Measurements from ENCODE around the gene FRAS1. TPM values are rescaled to one million over a fixed set of nuclear protein-coding genes. Genes with fewer than 3 reads are reported as not detected.

The FRAS1 gene
- total and polyA plus RNA-seq, 4 donors, result 0.08 to 1.4 (median 0.87) TPM; not detected in 1

- Histone ChIP-seq H3K27me3 (ENCODE audit: control insufficient read depth in 1 of 2, insufficient read depth in 2 of 2, low read length in 1 of 2) (no peaks in the 10 kb centered on the region), H3K4me3 (ENCODE audit: low read length in 2 of 2) (no peak overlapping the region), H3K4me1 (ENCODE audit: control insufficient read depth in 1 of 2, insufficient read depth in 2 of 2, low read length in 2 of 2) (no peaks in the 10 kb centered on the region), H3K36me3 (ENCODE audit: control insufficient read depth in 1 of 2, insufficient read depth in 2 of 2, low read length in 1 of 2) (no peaks in the 10 kb centered on the region), H3K27ac (ENCODE audit: low read depth in 1 of 2, low read length in 2 of 2) (no peak overlapping the region), H3K9me3 (ENCODE audit: control insufficient read depth, low read length) (no peaks in the 10 kb centered on the region)
- intact Hi-C loops (cut with DNase I), result no loop called here
- DNase-seq, result no peak
- 87 to 93% methylated on average over 2 of the region's 2 CpGs for WGBS, 2 donors
- ATAC-seq (ENCODE audit: low FRiP score), result no peak
Measured at GRCh38 chr4:78417603-78418002, 360.5 kb downstream of the FRAS1 start.

- ATAC-seq (ENCODE audit: low FRiP score) (no peak), DNase-seq (no peak)
- Histone ChIP-seq H3K36me3 (ENCODE audit: control insufficient read depth in 1 of 2, insufficient read depth in 2 of 2, low read length in 1 of 2) (no peaks in the 10 kb centered on the region), H3K4me3 (ENCODE audit: low read length in 2 of 2) (no peak overlapping the region), H3K27ac (ENCODE audit: low read depth in 1 of 2, low read length in 2 of 2) (no peak overlapping the region), H3K9me3 (ENCODE audit: control insufficient read depth, low read length) (no peaks in the 10 kb centered on the region), H3K27me3 (ENCODE audit: control insufficient read depth in 1 of 2, insufficient read depth in 2 of 2, low read length in 1 of 2) (no peaks in the 10 kb centered on the region), H3K4me1 (ENCODE audit: control insufficient read depth in 1 of 2, insufficient read depth in 2 of 2, low read length in 2 of 2) (no peaks in the 10 kb centered on the region)
- whole genome bisulfite sequencing, 2 donors, result 81 to 84% methylated on average over 6 of the region's 6 CpGs
- intact Hi-C loops (cut with DNase I), result no loop called here
Measured at GRCh38 chr4:78418406-78418805, 361.3 kb downstream of the FRAS1 start.

GRCh38 chr4:78423790-78424189 is 366.7 kb downstream of the FRAS1 start:
- Histone ChIP-seq H3K36me3 (ENCODE audit: control insufficient read depth in 1 of 2, insufficient read depth in 2 of 2, low read length in 1 of 2) (no peaks in the 10 kb centered on the region), H3K4me3 (ENCODE audit: low read length in 2 of 2) (no peak overlapping the region), H3K9me3 (ENCODE audit: control insufficient read depth, low read length) (no peaks in the 10 kb centered on the region), H3K27ac (ENCODE audit: low read depth in 1 of 2, low read length in 2 of 2) (no peak overlapping the region), H3K27me3 (ENCODE audit: control insufficient read depth in 1 of 2, insufficient read depth in 2 of 2, low read length in 1 of 2) (no peaks in the 10 kb centered on the region), H3K4me1 (ENCODE audit: control insufficient read depth in 1 of 2, insufficient read depth in 2 of 2, low read length in 2 of 2) (no peaks in the 10 kb centered on the region)
- no peak for DNase-seq
- intact Hi-C loops (cut with DNase I), result no loop called here
- WGBS, 2 donors, result 90 to 93% methylated on average over 9 of the region's 9 CpGs
- ATAC-seq (ENCODE audit: low FRiP score), result no peak

- DNase-seq, result no peak
- H3K4me1 ChIP-seq (ENCODE audit: control insufficient read depth in 1 of 2, insufficient read depth in 2 of 2, low read length in 2 of 2), result no peaks in the 10 kb centered on the region
- no peaks in the 10 kb centered on the region for H3K9me3 ChIP-seq (ENCODE audit: control insufficient read depth, low read length)
- intact Hi-C loops (cut with DNase I), result no loop called here
- no peaks in the 10 kb centered on the region for H3K36me3 ChIP-seq (ENCODE audit: control insufficient read depth in 1 of 2, insufficient read depth in 2 of 2, low read length in 1 of 2)
- no peak overlapping the region for H3K4me3 ChIP-seq (ENCODE audit: low read length in 2 of 2)
- no peaks in the 10 kb centered on the region for H3K27me3 ChIP-seq (ENCODE audit: control insufficient read depth in 1 of 2, insufficient read depth in 2 of 2, low read length in 1 of 2)
- ATAC-seq (ENCODE audit: low FRiP score), result no peak
- no peak overlapping the region for H3K27ac ChIP-seq (ENCODE audit: low read depth in 1 of 2, low read length in 2 of 2)
Measured at GRCh38 chr4:78424461-78424860, 367.3 kb downstream of the FRAS1 start.

- Histone ChIP-seq H3K27ac (ENCODE audit: low read depth in 1 of 2, low read length in 2 of 2) (no peak overlapping the region), H3K9me3 (ENCODE audit: control insufficient read depth, low read length) (no peaks in the 10 kb centered on the region), H3K27me3 (ENCODE audit: control insufficient read depth in 1 of 2, insufficient read depth in 2 of 2, low read length in 1 of 2) (no peaks in the 10 kb centered on the region), H3K4me3 (ENCODE audit: low read length in 2 of 2) (no peak overlapping the region), H3K4me1 (ENCODE audit: control insufficient read depth in 1 of 2, insufficient read depth in 2 of 2, low read length in 2 of 2) (no peaks in the 10 kb centered on the region), H3K36me3 (ENCODE audit: control insufficient read depth in 1 of 2, insufficient read depth in 2 of 2, low read length in 1 of 2) (no peaks in the 10 kb centered on the region)
- intact Hi-C loops (cut with DNase I), result no loop called here
- DNase-seq (no peak), ATAC-seq (ENCODE audit: low FRiP score) (no peak)
- WGBS, 2 donors, result 77 to 78% methylated on average over 2 of the region's 2 CpGs
Measured at GRCh38 chr4:78426972-78427371, 369.8 kb downstream of the FRAS1 start.

- 93% methylated on average over 6 of the region's 6 CpGs for whole genome bisulfite sequencing, 2 donors
- Histone ChIP-seq H3K27ac (ENCODE audit: low read depth in 1 of 2, low read length in 2 of 2) (no peak overlapping the region), H3K9me3 (ENCODE audit: control insufficient read depth, low read length) (peaks cover 2% of the 10 kb centered on the region), H3K27me3 (ENCODE audit: control insufficient read depth in 1 of 2, insufficient read depth in 2 of 2, low read length in 1 of 2) (no peaks in the 10 kb centered on the region), H3K36me3 (ENCODE audit: control insufficient read depth in 1 of 2, insufficient read depth in 2 of 2, low read length in 1 of 2) (no peaks in the 10 kb centered on the region), H3K4me1 (ENCODE audit: control insufficient read depth in 1 of 2, insufficient read depth in 2 of 2, low read length in 2 of 2) (no peaks in the 10 kb centered on the region), H3K4me3 (ENCODE audit: low read length in 2 of 2) (no peak overlapping the region)
- DNase-seq (no peak), ATAC-seq (ENCODE audit: low FRiP score) (no peak)
- intact Hi-C loops (cut with DNase I), result no loop called here
Measured at GRCh38 chr4:78428996-78429395, 371.9 kb downstream of the FRAS1 start.

GRCh38 chr4:78432896-78433295 is 375.8 kb downstream of the FRAS1 start:
- Histone ChIP-seq H3K27ac (ENCODE audit: low read depth in 1 of 2, low read length in 2 of 2) (no peak overlapping the region), H3K9me3 (ENCODE audit: control insufficient read depth, low read length) (peaks cover 2% of the 10 kb centered on the region), H3K4me3 (ENCODE audit: low read length in 2 of 2) (no peak overlapping the region), H3K27me3 (ENCODE audit: control insufficient read depth in 1 of 2, insufficient read depth in 2 of 2, low read length in 1 of 2) (no peaks in the 10 kb centered on the region), H3K4me1 (ENCODE audit: control insufficient read depth in 1 of 2, insufficient read depth in 2 of 2, low read length in 2 of 2) (no peaks in the 10 kb centered on the region), H3K36me3 (ENCODE audit: control insufficient read depth in 1 of 2, insufficient read depth in 2 of 2, low read length in 1 of 2) (no peaks in the 10 kb centered on the region)
- intact Hi-C loops (cut with DNase I), result no loop called here
- ATAC-seq (ENCODE audit: low FRiP score) (no peak), DNase-seq (no peak)

GRCh38 chr4:78437608-78438088 is 380.5 kb downstream of the FRAS1 start:
- 47 to 54% methylated on average over 2 of the region's 2 CpGs for WGBS, 2 donors
- Histone ChIP-seq H3K4me1 (ENCODE audit: control insufficient read depth in 1 of 2, insufficient read depth in 2 of 2, low read length in 2 of 2) (no peaks in the 10 kb centered on the region), H3K36me3 (ENCODE audit: control insufficient read depth in 1 of 2, insufficient read depth in 2 of 2, low read length in 1 of 2) (no peaks in the 10 kb centered on the region)

GRCh38 chr4:78439328-78439727 is 382.2 kb downstream of the FRAS1 start:
- H3K36me3 ChIP-seq (ENCODE audit: control insufficient read depth in 1 of 2, insufficient read depth in 2 of 2, low read length in 1 of 2), result no peaks in the 10 kb centered on the region
- WGBS, 2 donors, result 83 to 94% methylated on average over 2 of the region's 2 CpGs
- no peaks in the 10 kb centered on the region for H3K4me1 ChIP-seq (ENCODE audit: control insufficient read depth in 1 of 2, insufficient read depth in 2 of 2, low read length in 2 of 2)
- H3K9me3 ChIP-seq (ENCODE audit: control insufficient read depth, low read length), result no peaks in the 10 kb centered on the region
- intact Hi-C loops (cut with DNase I), result no loop called here
- H3K27ac ChIP-seq (ENCODE audit: low read depth in 1 of 2, low read length in 2 of 2), result no peak overlapping the region
- DNase-seq (no peak), ATAC-seq (ENCODE audit: low FRiP score) (no peak)
- no peaks in the 10 kb centered on the region for H3K27me3 ChIP-seq (ENCODE audit: control insufficient read depth in 1 of 2, insufficient read depth in 2 of 2, low read length in 1 of 2)
- no peak overlapping the region for H3K4me3 ChIP-seq (ENCODE audit: low read length in 2 of 2)

More at GRCh38 chr4:78437608-78438088, 380.5 kb downstream of the FRAS1 start:
- H3K9me3 ChIP-seq (ENCODE audit: control insufficient read depth, low read length), result peaks cover 2% of the 10 kb centered on the region
- intact Hi-C loops (cut with DNase I), result no loop called here
- ATAC-seq (ENCODE audit: low FRiP score) (no peak), DNase-seq (no peak)
- H3K4me3 ChIP-seq (ENCODE audit: low read length in 2 of 2), result no peak overlapping the region
- H3K27me3 ChIP-seq (ENCODE audit: control insufficient read depth in 1 of 2, insufficient read depth in 2 of 2, low read length in 1 of 2), result no peaks in the 10 kb centered on the region
- no peak overlapping the region for H3K27ac ChIP-seq (ENCODE audit: low read depth in 1 of 2, low read length in 2 of 2)

All from aorta (tissue), 5 donors.